NK-92 (cell line): ENCODE data around the gene CUL9.

ENCODE experiments used
- DNase-seq: peaks from one replicate; lab custom pipeline; 2025; ENCODE audit not compliant: unreplicated experiment; lab: John Stamatoyannopoulos, UW

CUL9 gene

GRCh38 chr6:43226192-43226851 is 44.3 kb downstream of the CUL9 start:
- DNase-seq = no peak

DNA sequence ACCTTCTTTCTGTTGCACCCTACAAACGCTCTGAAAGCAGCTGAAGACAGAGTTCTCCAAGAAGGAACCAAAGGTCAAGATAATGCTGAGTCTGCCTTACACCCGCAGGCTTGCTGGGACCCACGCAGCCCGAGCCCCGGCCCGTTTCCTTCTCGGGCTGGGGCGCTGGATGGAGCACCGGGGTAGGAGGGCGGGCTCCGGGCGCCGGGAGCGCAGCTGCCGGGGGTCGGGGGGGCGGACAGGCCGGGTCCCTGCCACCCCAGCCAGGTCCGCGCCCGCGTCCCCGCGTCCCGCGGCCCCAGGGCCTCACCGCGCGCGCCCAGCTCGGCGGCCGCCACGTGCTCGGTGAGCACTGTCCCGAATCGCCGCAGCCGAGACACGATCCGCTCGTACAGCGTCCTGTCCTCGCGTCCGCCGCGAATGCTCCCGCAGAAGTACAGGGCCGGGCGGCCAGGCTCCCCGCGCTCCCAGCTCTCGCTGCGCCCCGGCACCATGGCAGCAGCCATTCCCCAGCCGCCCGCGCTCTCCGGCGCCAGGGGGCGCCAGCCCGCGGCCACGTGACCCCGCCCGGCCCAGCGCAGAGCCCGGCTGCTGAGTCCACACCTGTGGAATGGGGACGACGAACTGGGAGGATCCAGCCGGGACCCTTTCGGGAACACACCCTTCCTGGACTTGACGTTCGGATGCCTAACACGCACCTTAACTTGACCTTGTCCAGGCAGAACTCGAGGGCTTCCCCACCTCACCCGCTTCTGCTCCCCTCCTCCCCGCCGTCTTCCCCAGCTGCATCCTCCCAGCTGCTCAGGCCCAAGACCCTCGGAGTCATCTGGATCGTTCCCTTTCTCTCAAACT is 47.2 kb downstream of the CUL9 start, which contains the start of gene DNPH1:
Gene DNPH1 (minus strand): TSS at position 531 of the 852 bp plus-strand sequence. CDS start 25 bp downstream, at position 506.
- DNase-seq = no peak

- no peak for DNase-seq
Measured at GRCh38 chr6:43229803-43230620, 48.0 kb downstream of the CUL9 start.

GRCh38 chr6:43231053-43231452 is 49.1 kb downstream of the CUL9 start:
- no peak for DNase-seq

GRCh38 chr6:43231735-43232450 is 49.9 kb downstream of the CUL9 start:
- DNase-seq = no peak

GRCh38 chr6:43235841-43236240 is 53.8 kb downstream of the CUL9 start:
- no peak for DNase-seq

- DNase-seq = no peak
Measured at GRCh38 chr6:43239054-43239453, 57.1 kb downstream of the CUL9 start.

GRCh38 chr6:43240950-43241349 is 59.0 kb downstream of the CUL9 start:
- DNase-seq = no peak

DNA sequence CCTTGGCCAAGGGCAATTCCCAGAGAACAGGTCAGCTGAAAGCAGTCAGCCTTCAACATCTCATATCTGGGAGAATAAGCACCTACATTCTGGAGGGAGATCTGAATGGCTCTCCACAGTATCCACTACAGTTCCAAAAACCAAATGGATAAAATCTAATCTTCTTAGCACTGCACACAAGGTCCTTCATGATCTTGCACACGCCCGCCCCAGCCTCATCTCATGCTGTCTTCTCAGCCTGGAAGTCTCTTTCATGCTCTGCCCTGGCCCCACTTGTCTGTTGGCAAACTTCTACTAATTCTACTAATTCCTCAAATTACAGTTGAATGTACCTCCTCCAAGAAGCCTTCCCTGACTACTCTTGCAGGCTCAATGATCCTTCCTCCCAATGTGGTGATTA is 59.5 kb downstream of the CUL9 start:
- no peak for DNase-seq

- DNase-seq = no peak
Measured at GRCh38 chr6:43242908-43243663, 61.1 kb downstream of the CUL9 start, which contains the start of gene TTBK1. Gene TTBK1 (plus strand): TSS chr6:43243481. CDS start chr6:43246661, 3,180 bp downstream.

GRCh38 chr6:43243664-43244321 is 61.8 kb downstream of the CUL9 start:
- no peak for DNase-seq

GRCh38 chr6:43246301-43247113 is 64.5 kb downstream of the CUL9 start:
- DNase-seq = no peak

DNA sequence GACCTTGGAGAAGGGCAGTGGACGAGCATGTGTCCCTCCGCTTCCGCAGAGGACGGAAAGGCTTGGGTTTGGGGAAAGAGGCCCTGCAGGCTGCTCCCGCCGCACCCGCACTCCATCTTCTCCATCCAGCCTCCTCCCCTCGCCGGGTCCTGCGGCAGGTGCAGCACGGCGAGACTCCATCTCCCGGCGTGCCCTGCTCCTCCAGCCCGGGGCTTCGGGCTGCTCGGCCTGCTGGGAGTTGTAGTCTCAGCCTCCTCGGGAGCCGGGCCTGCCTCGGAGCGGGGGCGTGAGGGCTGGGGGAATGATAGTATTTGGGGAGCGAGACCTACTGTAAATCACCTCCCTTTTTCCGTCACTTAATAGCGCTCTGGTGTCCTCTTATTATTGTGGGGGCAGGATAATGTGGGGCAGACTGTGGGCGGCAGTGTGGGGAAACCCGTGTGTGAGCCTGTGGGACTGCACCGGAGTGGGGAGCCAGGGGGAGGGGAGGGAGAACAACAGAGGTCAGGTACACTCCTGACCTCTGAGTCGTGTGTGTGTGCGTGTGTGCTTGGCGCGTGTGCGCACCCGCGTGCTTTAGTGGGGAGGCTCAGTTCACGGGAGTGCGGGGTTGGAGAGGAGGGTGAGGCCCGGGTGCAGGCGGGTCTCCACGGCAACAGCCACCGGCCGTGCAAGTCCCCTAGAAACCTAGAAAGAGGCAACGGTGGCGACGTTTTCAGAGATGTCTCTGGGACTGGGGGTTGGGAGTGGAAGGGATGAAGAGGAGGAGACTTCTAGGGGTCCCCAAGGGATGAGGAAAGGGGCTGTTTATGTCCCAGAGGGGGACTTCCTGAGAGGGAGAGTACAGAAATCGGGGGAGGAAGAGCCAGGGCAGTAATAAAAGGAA is 65.4 kb downstream of the CUL9 start:
- DNase-seq = no peak

DNA sequence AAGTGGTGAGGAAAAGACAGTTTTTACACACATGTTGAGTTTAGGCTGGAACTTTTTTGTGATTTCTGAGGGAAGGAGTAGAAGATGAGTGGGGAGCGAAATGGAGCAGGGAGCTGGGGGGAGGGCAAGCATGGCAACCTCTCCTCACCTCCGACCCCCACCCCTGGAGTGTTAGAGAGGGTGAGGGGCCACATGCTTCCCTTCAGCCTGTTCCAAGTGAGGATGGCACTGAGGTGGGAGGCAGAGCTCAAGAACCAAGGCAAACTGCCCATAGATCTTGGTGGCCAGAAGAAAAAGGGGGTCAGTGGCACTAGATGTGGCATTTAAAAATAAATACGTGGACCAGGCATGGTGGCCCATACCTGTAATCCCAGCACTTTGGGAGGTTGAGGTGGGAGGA is 66.1 kb downstream of the CUL9 start:
- no peak for DNase-seq

GRCh38 chr6:43248791-43249190 is 66.8 kb downstream of the CUL9 start:
- no peak for DNase-seq

DNA sequence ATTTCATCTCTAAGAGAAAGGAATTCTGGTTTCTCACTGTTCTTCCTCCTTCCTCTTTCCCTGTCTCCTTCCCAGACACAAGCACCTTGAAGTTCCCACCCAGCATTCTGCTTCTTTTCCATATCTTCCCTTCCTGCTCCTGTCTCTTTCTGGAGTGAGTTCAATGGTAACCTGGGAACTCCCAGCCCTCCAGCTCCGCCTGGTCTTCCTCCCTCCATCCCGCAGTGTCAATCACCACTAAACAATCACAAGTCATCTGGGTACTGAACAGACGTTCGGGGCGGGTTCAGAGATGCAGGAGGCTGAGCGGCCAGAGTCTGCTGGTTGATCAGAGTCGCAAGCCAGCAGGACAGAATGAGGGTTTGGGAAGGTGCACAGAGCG is 69.0 kb downstream of the CUL9 start:
- DNase-seq = no peak

DNA sequence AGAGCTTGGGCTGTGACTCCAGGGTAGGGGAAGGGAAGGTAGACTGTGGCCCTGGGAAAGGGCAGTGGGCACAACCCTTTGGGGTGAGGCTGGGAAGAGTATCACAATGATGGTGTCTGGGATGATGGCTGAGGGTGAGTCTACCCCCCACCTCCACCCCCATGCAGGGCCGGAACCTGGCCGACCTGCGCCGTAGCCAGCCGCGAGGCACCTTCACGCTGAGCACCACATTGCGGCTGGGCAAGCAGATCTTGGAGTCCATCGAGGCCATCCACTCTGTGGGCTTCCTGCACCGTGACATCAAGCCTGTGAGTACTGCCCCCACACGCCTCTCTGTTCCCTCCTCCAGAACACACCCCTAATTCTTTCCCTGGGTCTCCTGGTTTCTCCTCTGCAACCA is 71.4 kb downstream of the CUL9 start:
- DNase-seq = no peak
